ENCODE measurements around the gene IFNA21. TPM values are rescaled to one million over a fixed set of nuclear protein-coding genes. Genes with fewer than 3 reads are reported as not detected.
"Not testable (repeated sequence)": the region's sequence is repeated elsewhere in the genome, so short reads cannot be mapped to it uniquely, and the experiment has no call there.

IFNA21 gene
- not detected in 2 replicates for total RNA-seq

DNA sequence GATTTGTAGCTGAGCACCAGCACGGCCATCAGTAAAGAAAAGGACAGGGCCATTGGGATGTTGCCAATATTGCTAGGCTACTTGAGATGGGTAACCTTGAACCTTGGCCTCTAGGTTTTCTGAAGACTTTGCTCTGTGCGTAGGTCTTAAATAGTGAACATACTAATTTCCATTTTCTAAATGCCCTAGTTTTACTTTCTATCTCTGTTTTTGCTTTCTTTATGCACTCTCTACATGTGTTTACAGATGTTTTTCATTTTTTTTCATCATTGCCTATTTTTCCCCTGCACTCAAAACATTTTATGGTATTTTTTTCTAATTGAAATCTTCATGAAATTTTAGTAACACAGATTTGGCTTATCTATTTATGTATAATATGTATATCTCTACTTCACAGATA is at the start of gene IFNA21:
IFNA21 (minus strand) TSS at position 101 of the 400 bp plus-strand sequence; CDS start at position 53, 48 bp downstream.
- H3K4me3 Mint-ChIP-seq (ENCODE audit: low read depth); H3K27ac Mint-ChIP-seq; DNase-seq (ENCODE audit: low spot score); H3K4me1 Mint-ChIP-seq (ENCODE audit: low read depth); H3K36me3 Mint-ChIP-seq (ENCODE audit: low read depth); H3K9me3 Mint-ChIP-seq; intact Hi-C loops (cut with micrococcal nuclease): not testable (repeated sequence)
- peaks cover 40% of the 10 kb centered on the region for H3K27me3 Mint-ChIP-seq (ENCODE audit: low read depth)

DNA sequence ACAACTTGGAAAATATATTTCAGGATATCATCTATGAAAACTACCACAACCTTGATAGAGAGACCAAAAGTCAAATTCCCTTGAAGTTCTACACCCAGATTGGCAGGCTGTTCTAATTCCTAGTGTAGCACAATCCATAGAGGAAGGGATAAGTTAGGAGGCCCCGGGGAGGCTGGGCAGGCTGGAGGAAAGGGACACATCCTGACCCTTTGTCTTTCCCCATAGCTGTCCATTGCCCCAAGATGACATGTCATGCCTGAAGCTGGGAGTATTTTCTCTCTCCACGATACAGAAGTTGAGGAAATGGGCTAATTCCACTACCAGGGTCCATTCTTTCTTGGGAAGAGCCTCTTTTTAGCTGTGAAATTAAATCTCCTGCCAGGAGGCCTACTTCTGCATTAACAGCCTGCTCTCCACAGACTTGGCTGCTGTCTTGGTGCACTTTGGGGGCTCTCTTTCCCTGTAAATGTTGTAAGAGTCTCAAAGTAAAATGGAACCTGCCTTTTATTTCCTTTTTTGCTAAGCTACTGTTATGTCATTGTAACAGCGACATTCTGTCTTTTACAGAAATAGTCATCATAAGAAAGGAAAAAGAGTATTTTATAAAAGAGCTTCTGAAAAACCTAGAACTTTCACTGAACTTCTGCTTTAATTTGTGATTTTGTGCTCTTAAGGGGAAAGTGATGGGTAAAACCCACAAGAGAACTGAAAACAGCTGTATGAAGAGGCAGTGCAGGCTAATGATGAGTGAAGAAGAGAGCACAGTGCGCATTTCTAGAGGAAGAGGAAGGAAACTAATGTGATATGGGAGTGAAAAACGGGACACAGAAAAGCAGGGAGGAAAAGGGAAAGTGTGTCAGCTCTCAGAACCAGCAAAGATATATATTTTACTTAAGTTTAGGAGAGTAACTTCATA is 47.2 kb upstream of the IFNA21 start:
- DNase-seq (ENCODE audit: low spot score); H3K27ac Mint-ChIP-seq; H3K4me3 Mint-ChIP-seq (ENCODE audit: low read depth); H3K9me3 Mint-ChIP-seq; H3K36me3 Mint-ChIP-seq (ENCODE audit: low read depth); H3K4me1 Mint-ChIP-seq (ENCODE audit: low read depth): not testable (repeated sequence)
- intact Hi-C loops (cut with micrococcal nuclease), result loop anchor here (10.0 kb wide), 1 partner anchor 101 kb away; no protein-coding TSS in a partner anchor
- H3K27me3 Mint-ChIP-seq (ENCODE audit: low read depth), result peaks cover 23% of the 10 kb centered on the region

DNA sequence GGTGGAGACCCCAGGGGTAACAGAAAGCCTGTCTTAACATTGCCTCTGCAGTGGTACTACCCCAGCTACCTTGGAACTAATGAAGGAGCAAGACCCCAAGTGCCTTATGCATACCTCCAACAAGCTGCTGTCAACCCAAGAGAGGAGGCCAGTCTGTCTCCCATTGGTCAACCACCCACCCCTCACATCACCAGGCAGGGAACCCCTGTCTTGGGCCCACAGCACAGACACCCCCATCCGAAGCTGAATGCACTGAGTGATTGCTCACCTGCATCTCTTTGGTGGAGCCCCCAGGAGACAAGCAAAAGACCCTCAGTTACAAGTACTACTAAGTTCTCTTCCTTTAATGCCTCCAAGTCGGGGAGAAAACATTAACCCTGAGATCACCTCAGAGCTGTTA is 45.7 kb upstream of the IFNA21 start:
- H3K9me3 Mint-ChIP-seq; H3K4me1 Mint-ChIP-seq (ENCODE audit: low read depth); H3K36me3 Mint-ChIP-seq (ENCODE audit: low read depth); DNase-seq (ENCODE audit: low spot score); H3K27ac Mint-ChIP-seq; H3K4me3 Mint-ChIP-seq (ENCODE audit: low read depth): not testable (repeated sequence)
- intact Hi-C loops (cut with micrococcal nuclease), result loop anchor here (10.0 kb wide), 1 partner anchor 103 kb away; no protein-coding TSS in a partner anchor
- H3K27me3 Mint-ChIP-seq (ENCODE audit: low read depth), result peaks cover 15% of the 10 kb centered on the region

DNA sequence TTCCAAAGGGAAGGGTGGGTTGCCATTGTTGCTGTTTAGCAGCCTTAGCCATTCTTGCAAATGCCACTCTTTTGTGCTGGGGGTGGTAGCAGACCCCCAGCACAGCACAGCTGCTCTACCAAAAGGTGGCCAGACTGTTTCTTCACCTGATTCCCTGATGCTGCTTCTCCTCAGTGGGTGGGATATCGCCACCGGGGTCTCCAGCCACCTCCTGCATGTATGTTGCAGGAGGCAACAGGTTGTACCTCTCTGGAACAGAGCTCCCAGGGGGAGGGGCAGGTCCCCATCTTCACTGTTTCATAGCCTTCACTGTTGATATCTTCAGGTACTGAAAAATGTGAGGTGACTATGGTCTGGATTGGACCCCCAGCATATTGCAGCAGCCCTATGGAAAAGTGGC is 44.3 kb upstream of the IFNA21 start:
- peaks cover 14% of the 10 kb centered on the region for H3K27me3 Mint-ChIP-seq (ENCODE audit: low read depth)
- H3K27ac Mint-ChIP-seq; H3K4me3 Mint-ChIP-seq (ENCODE audit: low read depth); H3K36me3 Mint-ChIP-seq (ENCODE audit: low read depth); H3K4me1 Mint-ChIP-seq (ENCODE audit: low read depth); DNase-seq (ENCODE audit: low spot score); H3K9me3 Mint-ChIP-seq: not testable (repeated sequence)
- intact Hi-C loops (cut with micrococcal nuclease), result loop anchor here (10.0 kb wide), 1 partner anchor 104 kb away; no protein-coding TSS in a partner anchor

DNA sequence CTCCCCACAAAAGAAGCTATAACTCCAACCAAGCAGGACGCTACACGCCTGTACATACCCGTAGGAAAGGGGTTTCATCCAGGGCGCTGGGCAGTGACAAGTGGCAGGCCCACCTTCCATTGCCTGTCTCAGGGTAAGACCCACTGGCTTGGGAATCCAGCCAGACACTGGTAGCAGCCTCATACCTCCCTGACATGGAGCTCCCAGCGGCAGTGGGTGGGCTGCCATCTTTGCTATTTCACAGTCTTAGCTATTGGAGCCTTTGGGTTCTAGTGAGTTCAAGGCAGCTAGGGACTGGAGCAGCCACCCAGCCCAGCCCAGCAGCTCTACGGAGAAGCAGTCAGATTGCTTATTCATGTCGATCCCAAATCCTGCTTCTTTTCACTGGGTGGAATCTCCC is 43.9 kb upstream of the IFNA21 start:
- Mint-ChIP-seq H3K4me1 (ENCODE audit: low read depth) (peaks cover 8% of the 10 kb centered on the region), H3K9me3 (no peaks in the 10 kb centered on the region), H3K36me3 (ENCODE audit: low read depth) (no peaks in the 10 kb centered on the region), H3K4me3 (ENCODE audit: low read depth) (no peak overlapping the region), H3K27me3 (ENCODE audit: low read depth) (peaks cover 14% of the 10 kb centered on the region), H3K27ac (no peak overlapping the region)
- intact Hi-C loops (cut with micrococcal nuclease), result loop anchor here (10.0 kb wide), 1 partner anchor 104 kb away; no protein-coding TSS in a partner anchor
- DNase-seq (ENCODE audit: low spot score), result no peak

DNA sequence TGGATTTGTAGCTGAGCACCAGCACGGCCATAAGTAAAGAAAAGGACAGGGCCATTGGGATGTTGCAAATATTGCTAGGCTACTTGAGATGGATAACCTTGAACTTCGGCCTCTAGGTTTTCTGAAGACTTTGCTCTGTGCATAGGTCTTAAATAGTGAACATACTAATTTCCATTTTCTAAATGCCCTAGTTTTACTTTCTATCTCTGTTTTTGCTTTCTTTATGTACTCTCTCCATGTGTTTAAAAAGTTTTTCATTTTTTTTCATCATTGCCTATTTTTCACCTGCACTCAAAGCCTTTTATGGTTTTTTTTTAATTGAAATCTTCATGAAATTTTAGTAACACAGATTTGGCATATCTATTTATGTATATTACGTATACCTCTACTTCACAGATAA is 40.6 kb upstream of the IFNA21 start, which contains the start of gene IFNA10:
IFNA10 (minus strand) TSS at position 101 of the 400 bp plus-strand sequence; CDS start at position 55, 46 bp downstream.
- H3K4me1 Mint-ChIP-seq (ENCODE audit: low read depth); H3K9me3 Mint-ChIP-seq; H3K36me3 Mint-ChIP-seq (ENCODE audit: low read depth); DNase-seq (ENCODE audit: low spot score); H3K4me3 Mint-ChIP-seq (ENCODE audit: low read depth); H3K27ac Mint-ChIP-seq: not testable (repeated sequence)
- intact Hi-C loops (cut with micrococcal nuclease), result loop anchor here (10.0 kb wide), 1 partner anchor 558 kb away; no protein-coding TSS in a partner anchor
- H3K27me3 Mint-ChIP-seq (ENCODE audit: low read depth), result peaks cover 24% of the 10 kb centered on the region

DNA sequence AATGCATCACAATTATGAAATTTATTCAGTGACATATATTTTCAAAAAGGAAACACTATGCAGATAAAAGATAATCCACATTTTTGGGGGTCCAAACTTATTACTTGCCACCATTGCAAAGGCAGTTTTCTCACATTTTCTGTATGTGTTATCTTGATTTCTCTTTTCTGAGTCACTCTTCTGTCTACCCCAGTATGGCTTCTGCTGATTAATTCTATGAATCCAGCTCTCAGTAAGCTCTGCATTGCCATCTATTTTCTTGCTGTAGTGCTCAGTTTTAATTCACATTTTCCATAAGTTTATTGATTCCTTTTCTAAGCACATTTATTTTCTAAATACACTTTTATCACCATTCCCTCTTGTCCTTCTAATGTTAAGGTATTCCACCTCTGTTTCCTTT is 38.7 kb upstream of the IFNA21 start:
- intact Hi-C loops (cut with micrococcal nuclease), result loop anchor here (10.0 kb wide), 1 partner anchor 560 kb away; no protein-coding TSS in a partner anchor
- Mint-ChIP-seq H3K27ac (no peak overlapping the region), H3K4me3 (ENCODE audit: low read depth) (no peak overlapping the region), H3K36me3 (ENCODE audit: low read depth) (no peaks in the 10 kb centered on the region), H3K4me1 (ENCODE audit: low read depth) (peaks cover 6% of the 10 kb centered on the region), H3K9me3 (no peaks in the 10 kb centered on the region), H3K27me3 (ENCODE audit: low read depth) (peaks cover 35% of the 10 kb centered on the region)
- no peak for DNase-seq (ENCODE audit: low spot score)

DNA sequence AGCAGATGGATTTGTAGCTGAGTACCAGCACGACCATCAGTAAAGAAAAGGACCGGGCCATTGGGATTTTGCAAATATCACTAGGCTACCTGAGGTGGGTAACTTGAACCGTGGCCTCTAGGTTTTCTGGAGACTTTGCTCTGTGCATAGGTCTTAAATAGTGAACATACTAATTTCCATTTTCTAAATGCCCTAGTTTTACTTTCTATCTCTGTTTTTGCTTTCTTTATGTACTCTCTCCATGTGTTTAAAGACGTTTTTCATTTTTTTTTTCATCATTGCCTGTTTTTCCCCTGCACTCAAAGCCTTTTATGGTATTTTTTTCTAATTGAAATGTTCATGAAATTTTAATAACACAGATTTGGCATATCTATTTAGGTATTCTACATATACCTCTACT is 35.6 kb upstream of the IFNA21 start, which contains the start of gene IFNA7:
IFNA7 (minus strand) TSS at position 101 of the 400 bp plus-strand sequence; CDS start at position 61, 40 bp downstream.
- not testable (repeated sequence) for H3K4me3 Mint-ChIP-seq (ENCODE audit: low read depth); H3K9me3 Mint-ChIP-seq; DNase-seq (ENCODE audit: low spot score); H3K36me3 Mint-ChIP-seq (ENCODE audit: low read depth); H3K4me1 Mint-ChIP-seq (ENCODE audit: low read depth); H3K27ac Mint-ChIP-seq
- intact Hi-C loops (cut with micrococcal nuclease), result loop anchor here (10.0 kb wide), 1 partner anchor 563 kb away; no protein-coding TSS in a partner anchor
- H3K27me3 Mint-ChIP-seq (ENCODE audit: low read depth), result peaks cover 32% of the 10 kb centered on the region

DNA sequence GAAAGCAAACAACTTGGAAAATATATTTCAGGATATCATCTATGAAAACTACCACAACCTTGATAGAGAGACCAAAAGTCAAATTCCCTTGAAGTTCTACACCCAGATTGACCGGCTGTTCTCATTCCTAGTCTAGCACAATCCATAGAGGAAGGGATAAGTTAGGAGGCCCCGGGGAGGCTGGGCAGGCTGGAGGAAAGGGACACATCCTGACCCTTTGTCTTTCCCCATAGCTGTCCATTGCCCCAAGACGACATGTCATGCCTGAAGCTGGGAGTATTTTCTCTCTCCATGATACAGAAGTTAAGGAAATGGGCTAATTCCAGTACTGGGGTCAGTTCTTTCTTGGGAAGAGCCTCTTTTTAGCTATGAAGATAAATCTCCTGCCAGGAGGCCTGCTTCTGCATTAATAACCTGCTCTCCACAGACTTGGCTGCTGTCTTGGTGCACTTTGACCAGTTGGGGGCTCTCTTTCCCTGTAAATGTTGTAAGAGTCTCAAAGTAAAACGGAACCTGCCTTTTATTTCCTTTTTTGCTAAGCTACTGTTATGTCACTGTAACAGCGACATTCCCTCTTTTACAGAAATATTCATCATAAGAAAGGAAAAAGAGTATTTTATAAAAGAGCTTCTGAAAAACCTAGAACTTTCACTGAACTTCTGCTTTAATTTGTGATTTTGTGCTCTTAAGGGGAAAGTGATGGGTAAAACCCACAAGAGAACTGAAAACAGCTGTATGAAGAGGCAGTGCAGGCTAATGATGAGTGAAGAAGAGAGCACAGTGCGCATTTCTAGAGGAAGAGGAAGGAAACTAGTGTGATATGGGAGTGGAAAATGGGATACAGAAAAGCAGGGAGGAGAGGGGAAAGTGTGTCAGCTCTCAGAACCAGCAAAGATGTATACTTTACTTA is 28.7 kb upstream of the IFNA21 start:
- intact Hi-C loops (cut with micrococcal nuclease), result not testable (repeated sequence)

DNA sequence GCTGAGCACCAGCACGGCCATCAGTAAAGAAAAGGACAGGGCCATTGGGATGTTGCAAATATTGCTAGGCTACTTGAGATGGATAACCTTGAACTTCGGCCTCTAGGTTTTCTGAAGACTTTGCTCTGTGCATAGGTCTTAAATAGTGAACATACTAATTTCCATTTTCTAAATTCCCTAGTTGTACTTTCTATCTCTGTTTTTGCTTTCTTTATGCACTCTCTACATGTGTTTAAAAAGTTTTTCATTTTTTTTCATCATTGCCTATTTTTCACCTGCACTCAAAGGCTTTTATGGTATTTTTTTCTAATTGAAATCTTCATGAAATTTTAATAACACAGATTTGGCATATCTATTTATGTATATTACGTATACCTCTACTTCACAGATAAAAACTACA is 21.0 kb upstream of the IFNA21 start, which contains the start of gene IFNA4:
IFNA4 (minus strand) TSS at position 101 of the 400 bp plus-strand sequence; CDS start at position 45, 56 bp downstream.
- H3K4me1 Mint-ChIP-seq (ENCODE audit: low read depth); H3K36me3 Mint-ChIP-seq (ENCODE audit: low read depth); intact Hi-C loops (cut with micrococcal nuclease); H3K4me3 Mint-ChIP-seq (ENCODE audit: low read depth); DNase-seq (ENCODE audit: low spot score); H3K27ac Mint-ChIP-seq; H3K9me3 Mint-ChIP-seq: not testable (repeated sequence)
- H3K27me3 Mint-ChIP-seq (ENCODE audit: low read depth), result peaks cover 32% of the 10 kb centered on the region

More for the DNA sequence above, 28.7 kb upstream of the IFNA21 start:
- not testable (repeated sequence) for H3K27ac Mint-ChIP-seq; H3K36me3 Mint-ChIP-seq (ENCODE audit: low read depth); H3K4me1 Mint-ChIP-seq (ENCODE audit: low read depth); H3K9me3 Mint-ChIP-seq
- H3K27me3 Mint-ChIP-seq (ENCODE audit: low read depth), result peaks cover 11% of the 10 kb centered on the region
- H3K4me3 Mint-ChIP-seq (ENCODE audit: low read depth), result peak overlapping the region; percentile 40
- peak; percentile 22 for DNase-seq (ENCODE audit: low spot score)

DNA sequence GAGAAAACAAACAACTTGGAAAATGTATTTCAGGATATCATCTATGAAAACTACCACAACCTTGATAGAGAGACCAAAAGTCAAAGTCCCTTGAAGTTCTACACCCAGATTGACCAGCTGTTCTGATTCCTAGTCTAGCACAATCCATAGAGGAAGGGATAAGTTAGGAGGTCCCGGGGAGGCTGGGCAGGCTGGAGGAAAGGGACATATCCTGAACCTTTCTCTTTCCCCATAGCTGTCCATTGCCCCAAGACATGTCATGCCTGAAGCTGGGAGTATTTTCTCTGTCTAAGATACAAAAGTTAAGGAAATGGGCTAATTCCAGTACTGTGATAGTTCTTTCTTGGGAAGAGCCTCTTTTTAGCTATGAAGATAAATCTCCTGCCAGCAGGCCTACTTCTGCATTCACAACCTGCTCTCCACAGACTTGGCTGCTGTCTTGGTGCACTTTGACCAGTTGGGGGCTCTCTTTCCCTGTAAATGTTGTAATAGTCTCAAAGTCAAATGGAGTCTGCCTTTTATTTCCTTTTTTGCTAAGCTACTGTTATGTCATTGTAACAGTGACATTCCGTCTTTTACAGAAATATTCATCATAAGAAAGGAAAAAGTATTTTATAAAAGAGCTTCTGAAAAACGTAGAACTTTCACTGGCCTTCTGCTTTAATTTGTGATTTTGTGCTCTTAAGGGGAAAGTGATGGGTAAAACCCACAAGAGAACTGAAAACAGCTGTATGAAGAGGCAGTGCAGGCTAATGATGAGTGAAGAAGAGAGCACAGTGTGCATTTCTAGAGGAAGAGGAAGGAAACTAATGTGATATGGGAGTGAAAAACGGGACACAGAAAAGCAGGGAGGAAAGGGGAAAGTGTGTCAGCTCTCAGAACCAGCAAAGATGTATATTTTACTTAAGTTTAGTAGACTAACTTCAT is 16.6 kb upstream of the IFNA21 start:
- H3K36me3 Mint-ChIP-seq (ENCODE audit: low read depth); H3K4me1 Mint-ChIP-seq (ENCODE audit: low read depth); H3K9me3 Mint-ChIP-seq; H3K27ac Mint-ChIP-seq; intact Hi-C loops (cut with micrococcal nuclease); DNase-seq (ENCODE audit: low spot score); H3K4me3 Mint-ChIP-seq (ENCODE audit: low read depth): not testable (repeated sequence)
- peaks cover 22% of the 10 kb centered on the region for H3K27me3 Mint-ChIP-seq (ENCODE audit: low read depth)
